Tibial nerve (tissue), 4 donors: ENCODE results near the gene NBAS.

Experiments used
- EP300 ChIP-seq, 2 donors: sonication (generic); formaldehyde crosslinking; IDR thresholded peaks; one replicate each; pipeline ENCODE4 v1.6.1; 2017; ENCODE audit warnings: antibody characterized with exemption in 2 of 2, mild to moderate bottlenecking in 1 of 2
- POLR2A ChIP-seq, 2 donors: fragments of 450-650 bp; IDR thresholded peaks; one replicate each; pipeline ENCODE4 v1.6.1; 2017; ENCODE audit warnings: antibody characterized with exemption in 2 of 2, mild to moderate bottlenecking in 2 of 2, moderate library complexity in 2 of 2
- TF ChIP-seq, protein P1 (sequence below), 5 experiments: fragments of 200-600 bp in 3 of 5; fragments of 450-650 bp in 2 of 5; sonication (generic) in 3 of 5; IDR thresholded peaks; one replicate each; pipeline ENCODE4 v1.5.1; 2016 to 2019; ENCODE audit warnings: antibody characterized with exemption in 5 of 5, mild to moderate bottlenecking in 3 of 5, moderate library complexity in 2 of 5

DNA sequence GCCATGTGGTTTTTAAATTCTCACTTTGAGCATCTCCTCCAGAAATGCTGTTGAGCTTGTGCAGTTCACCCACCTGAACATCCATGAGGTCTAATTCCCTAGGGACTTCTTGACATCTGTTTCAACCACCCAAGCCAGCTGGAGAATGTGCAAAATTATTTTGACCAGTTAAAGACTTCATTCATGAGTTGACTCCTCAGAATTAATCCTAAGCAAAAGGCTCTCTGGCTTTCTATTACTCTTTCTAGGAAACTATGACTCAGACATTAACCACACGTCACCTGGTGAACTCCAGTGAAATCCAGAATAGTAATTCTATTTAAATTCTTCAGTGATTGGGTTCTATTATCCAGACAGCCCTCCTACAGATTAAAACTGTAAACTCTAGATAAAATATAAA, 247.5 kb downstream of the NBAS start:
- TF ChIP-seq, protein P1, sequence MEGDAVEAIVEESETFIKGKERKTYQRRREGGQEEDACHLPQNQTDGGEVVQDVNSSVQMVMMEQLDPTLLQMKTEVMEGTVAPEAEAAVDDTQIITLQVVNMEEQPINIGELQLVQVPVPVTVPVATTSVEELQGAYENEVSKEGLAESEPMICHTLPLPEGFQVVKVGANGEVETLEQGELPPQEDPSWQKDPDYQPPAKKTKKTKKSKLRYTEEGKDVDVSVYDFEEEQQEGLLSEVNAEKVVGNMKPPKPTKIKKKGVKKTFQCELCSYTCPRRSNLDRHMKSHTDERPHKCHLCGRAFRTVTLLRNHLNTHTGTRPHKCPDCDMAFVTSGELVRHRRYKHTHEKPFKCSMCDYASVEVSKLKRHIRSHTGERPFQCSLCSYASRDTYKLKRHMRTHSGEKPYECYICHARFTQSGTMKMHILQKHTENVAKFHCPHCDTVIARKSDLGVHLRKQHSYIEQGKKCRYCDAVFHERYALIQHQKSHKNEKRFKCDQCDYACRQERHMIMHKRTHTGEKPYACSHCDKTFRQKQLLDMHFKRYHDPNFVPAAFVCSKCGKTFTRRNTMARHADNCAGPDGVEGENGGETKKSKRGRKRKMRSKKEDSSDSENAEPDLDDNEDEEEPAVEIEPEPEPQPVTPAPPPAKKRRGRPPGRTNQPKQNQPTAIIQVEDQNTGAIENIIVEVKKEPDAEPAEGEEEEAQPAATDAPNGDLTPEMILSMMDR (IDR thresholded peaks at IDR 0.05) = no peak
- TF ChIP-seq POLR2A (IDR thresholded peaks at IDR 0.05) (no peak), EP300 (IDR thresholded peaks at IDR 0.05) (no peak)
